Measurements from ENCODE around the gene RTN1. TPM values are rescaled to one million over a fixed set of nuclear protein-coding genes. Genes with fewer than 3 reads are reported as not detected.
A peak's percentile ranks its signal among the peaks of the same experiment; 100 is the strongest.

Gene RTN1
- total RNA-seq, 1 experiment from 2014 or later = 70.2 TPM

DNA sequence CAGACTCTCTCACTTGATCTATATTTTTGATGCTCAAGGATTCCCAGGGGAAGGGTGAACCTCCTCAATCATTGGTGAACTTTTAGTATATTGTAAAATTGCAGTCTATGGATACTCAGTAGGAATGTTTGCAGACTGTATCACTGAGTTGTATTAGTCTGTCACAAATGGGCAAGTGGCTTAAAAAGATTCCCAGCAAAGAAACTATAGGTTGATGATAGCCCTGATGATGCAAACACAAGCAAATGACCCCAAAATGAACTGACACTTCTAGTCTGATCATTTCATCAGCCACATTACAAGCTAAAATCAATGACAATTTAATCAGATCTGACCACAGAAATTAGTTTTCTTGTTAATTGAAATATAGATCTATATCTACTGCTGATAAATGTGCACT lies 59.5 kb downstream of the RTN1 start:
- no peak for DNase-seq (ENCODE audit: extremely low read depth, low read depth)

DNA sequence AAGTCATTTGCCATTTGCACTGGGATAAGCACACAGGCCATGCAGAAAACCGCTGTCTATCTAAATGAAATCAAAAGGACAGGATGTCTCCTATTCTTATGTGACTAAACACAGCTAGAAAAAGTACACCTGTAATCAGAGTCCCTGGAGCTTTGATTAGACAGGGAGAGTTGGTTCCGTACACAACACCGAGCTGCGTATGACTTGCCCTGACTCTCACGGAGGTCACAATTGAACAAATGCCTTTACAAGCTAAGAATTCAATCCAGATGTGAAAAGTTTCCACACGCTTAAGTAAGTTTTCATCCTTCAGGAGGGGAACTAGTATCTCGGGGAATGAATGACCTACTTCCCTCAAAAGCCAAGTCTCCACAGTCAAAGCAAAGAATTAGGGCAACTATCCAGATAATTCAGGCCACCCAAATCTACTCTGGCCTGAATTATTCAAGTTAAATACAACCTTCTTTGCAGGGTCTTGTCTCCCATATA lies 67.5 kb downstream of the RTN1 start:
- no peak for DNase-seq (ENCODE audit: extremely low read depth, low read depth)

DNA sequence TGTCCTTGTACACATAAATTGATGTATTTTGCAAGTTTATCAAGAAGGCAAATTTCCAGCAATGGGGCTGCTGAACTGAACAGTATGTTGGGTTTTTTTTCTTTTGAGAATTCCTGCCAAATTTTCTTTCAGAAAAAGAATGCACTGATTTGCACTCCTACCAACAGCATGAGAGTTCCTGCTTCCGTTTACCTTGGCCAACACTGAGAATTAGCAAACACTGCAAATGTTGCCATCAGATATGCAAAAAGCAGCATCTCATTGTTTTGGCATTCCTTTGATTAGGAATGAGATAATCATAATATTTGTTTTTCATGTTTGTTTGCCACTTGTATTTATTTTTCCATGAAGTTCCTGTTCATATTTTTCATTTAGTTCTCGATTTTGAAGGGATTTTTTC lies 82.4 kb downstream of the RTN1 start:
- DNase-seq (ENCODE audit: extremely low read depth, low read depth) = peak; percentile 83

DNA sequence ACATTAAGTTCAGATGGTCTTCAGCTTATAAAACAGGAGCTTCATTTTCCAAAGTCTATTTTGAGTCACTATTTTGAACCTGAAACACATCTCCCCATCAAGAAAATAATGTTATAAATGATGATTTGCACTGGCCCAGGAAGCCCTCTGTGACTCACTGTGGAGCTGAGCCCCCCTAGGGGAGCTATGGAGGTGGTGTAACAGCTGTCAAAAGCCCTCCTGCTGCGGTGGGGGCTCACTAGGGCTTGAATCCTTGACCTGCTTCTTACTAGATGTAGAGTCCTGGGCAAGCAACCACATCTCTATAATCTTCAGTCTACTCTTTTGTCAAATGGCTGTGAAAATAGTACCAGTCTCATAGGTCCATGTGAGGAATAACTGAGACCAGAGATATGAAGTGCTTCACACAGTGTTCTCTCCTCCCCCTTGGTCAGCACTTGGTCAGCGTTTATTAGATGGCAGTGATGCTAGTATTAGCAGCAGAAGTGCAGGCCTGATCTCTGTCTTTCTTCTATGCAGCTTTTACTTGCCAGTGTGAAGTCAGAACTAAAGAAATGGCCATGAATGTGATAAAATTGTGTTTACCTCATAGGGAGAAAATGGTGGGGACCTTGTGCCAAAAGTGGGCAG lies 83.4 kb downstream of the RTN1 start:
- peak; percentile 84 for DNase-seq (ENCODE audit: extremely low read depth, low read depth)

DNA sequence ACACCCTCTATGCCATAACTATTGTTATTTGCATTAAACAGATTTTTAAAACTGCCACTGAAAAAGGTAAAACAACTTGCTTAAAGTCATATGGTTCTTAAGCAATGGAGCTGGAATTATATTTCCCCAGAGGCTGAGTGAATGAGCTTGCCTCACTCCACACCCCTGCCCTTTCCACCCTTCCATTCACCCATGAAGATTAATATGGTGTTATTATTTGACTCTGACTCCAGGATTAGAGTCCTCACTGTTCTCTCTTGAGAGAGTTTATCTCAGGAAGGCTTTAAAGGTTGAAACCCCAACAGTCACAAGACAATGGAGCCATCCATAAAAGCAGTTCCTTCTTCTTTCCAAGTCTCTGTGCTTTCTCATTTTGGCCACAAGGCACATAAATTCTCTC lies 84.9 kb downstream of the RTN1 start:
- no peak for DNase-seq (ENCODE audit: extremely low read depth, low read depth)

DNA sequence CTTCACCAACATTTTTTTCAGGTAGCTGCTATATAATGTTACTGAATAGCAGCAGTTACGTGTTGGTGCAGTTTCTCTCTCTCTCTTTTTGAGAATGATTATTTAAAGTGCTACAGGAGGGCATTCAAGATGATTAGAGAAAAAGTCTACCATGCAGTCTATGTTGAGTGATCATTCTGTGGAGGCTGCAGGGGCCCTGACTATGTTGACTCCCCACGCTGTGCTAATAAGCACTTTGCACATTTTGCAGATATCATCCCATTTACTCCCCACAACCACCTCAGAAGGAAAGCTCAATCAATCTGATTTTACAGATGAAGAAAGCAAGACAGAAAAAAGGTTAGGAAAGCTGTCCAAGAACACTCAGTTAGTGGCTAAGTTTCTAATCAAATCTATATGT lies 87.8 kb downstream of the RTN1 start:
- no peak for DNase-seq (ENCODE audit: extremely low read depth, low read depth)

DNA sequence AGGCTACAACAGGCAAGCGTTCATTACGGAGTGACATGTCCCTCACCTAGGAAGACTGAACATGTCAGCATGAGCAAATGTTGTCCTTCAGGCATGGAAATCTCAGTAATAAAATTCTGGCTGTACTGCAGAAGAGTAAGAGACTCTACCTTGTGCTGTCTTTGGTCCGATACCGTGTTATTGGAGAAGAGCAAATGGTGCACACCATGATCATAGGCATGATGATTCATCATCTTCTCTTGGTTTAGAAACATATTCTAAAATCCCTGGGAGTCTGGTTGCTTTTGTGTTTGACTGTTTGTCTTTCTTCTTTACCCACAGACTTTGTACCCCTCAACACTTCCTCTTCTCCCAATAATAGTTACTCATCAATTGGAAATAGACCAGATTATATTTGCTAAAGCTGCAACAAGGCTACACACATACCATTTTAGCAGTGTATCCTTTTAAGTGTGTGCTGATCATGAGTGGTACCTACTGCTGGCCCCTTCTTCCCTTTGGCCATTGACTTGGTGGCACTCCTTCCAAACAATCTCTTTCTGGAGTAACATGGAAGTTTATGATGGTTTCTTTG lies 93.5 kb downstream of the RTN1 start:
- DNase-seq (ENCODE audit: extremely low read depth, low read depth) = no peak

DNA sequence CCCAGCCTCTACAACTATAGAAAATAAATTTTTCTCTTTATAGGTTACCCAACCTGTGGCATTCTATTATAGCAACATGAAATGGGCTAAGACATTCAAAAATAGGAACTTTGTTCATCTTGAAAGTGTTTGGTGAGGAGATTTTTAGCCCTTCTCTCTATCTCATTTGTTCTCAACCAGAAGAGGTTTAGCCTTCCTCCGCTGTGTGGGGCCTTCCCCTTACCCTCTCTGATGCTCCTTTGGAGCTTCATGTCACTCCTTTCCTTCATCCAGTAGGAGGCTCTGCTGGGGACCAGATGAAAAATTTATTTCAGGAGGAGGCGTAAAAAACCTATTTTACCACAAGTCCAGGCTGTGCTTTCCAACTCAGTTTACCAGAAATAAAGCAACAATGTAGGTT lies 94.1 kb downstream of the RTN1 start:
- DNase-seq (ENCODE audit: extremely low read depth, low read depth) = no peak

DNA sequence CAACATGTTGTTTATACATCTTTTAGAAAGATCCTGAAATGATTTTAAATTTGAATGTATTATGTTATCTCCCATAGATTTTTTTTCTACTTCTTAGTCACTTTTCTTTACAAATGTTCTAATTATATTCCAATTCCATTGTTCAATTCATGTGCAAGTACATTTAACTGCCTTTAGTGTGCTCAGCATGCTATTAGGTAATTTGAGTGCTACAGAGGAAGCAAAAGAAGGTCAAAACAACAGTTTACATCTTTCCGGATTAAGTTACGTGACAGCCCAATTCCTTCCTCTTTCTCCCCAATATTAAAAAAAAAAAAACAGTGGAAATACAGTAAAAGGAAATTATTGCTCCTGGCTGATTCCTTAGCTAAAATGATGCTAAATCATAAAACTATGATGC lies 98.3 kb downstream of the RTN1 start:
- peak; percentile 56 for DNase-seq (ENCODE audit: extremely low read depth, low read depth)

DNA sequence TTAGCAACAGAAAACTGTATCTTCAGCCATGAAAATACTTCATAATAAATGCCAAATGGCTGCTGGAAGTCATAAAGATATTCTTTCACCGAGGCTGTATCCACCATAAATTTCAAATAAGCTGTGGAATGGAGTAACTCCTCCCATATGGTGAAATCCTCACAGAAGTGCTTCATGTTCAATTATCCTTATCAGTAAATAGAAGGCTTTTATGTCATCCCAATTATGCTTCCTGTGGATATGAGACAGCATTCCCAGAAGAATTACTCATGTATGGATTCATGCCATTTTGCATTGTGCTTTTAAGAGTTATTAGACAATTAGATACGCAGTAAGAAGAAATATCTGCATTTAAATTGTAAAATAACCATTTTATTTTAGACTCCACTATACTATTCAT lies 99.0 kb downstream of the RTN1 start:
- peak; percentile 92 for DNase-seq (ENCODE audit: extremely low read depth, low read depth)

DNA sequence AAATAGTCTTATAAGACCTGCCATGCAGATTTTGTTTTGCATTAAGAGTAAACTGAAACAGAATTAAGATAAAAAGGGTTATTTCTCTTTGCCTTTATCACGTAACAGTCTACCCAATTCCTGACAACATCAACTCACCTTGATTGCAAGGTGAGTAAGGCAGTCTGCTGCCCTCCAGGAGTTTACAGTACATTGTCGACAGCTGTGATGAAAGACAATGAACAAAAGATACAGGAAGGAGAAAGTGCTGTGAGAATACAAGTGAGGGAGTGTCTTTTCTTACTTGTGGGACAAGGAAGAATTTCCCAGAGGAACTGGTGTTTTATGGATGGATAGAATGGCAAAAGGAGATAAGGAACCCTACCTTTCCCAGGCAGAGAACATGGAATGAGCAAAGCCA lies 101.0 kb downstream of the RTN1 start:
- no peak for DNase-seq (ENCODE audit: extremely low read depth, low read depth)

DNA sequence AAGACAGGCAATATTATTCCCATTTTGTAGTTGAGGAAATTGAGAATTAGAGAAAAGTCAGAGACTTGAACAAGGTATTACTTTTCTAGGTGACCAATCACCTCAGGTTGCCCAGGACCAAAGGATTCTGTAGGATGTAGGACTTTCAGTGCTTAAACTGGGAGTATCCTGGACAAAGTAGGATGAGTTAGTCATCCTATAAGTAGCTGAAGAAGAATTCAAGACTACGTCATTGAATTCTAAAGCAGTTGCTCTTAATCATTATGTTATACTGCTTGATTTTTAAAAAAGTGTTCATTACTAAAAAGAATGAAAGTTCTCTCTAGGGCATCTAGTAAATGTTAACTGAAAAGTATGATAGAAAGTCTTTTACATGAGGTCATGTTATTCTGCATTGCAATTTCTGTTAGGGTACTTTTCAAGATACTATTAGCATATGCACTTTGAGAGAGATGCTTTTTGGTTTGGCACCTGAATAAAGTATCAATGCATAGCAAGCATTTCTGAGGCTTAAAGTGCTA lies 101.7 kb downstream of the RTN1 start:
- DNase-seq (ENCODE audit: extremely low read depth, low read depth) = no peak

DNA sequence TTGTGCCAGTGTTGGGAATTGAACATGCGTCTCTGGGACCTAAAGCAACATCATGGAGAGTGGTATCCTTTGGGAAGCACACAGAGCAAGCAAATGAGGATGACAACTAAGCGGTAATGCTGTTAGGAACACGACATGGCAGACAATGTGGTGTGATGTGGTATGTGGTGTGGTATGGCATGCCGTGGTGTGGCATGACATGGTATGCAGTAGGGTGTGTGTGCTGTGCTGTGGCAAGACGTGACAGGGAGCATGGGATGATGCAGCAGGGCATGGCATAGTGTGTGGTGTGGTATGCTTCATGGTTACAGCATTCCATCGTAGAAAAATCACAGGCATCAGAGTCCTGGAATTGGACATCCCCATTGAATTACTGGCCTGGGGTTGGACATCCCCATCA lies 108.7 kb downstream of the RTN1 start:
- no peak for DNase-seq (ENCODE audit: extremely low read depth, low read depth)

DNA sequence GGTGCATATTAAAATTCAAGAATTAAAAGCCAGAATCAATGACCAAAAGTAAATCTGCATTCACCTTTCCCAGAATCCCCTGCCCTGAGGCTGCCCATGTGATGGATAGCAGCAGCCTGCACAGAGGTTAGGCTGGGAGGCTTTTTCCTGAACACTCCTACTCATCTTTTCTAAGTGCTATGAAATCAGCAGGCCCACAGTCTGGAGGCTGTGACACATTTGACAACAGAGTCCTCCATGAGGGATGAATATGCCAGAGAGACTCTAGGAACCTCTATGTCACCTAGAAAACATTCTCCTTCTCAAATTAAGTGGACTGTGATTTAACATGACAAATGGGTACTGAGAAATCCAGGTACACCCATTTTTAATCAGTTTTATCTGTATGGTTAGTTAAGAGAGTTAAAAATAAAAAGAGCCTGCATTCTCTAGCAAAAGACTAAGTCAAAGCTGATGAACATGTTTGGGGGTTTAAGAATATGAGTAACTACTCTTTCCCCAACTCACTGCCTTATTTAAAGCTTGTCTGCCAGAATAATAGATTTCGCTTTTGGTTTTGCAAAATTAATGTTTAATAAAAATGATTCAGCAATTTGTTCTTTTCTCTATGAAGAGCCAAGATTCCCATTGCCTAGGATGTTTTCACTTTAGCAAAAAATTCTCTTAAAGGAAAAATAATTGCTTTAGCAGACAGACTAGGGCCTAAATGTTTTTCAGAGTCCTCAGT lies 115.0 kb downstream of the RTN1 start:
- no peak for DNase-seq (ENCODE audit: extremely low read depth, low read depth)

DNA sequence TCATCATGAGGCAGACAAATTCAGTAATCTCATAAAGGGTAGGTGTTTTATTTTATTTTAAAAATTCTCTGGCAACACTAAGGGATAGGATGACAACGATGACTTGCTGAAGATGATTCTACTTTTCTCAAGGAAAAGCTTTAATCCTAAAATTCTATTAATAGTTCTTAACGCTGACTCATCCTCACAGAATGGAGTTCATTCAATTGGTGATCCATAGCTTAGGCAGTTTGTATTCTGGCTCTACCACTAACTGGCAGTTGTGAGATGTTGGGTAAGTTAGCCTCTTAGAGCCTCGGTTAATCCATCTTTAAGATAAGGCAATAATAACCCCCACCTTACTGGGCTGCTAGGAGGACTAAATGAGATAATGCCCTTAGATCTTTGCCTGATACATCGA lies 116.3 kb downstream of the RTN1 start:
- no peak for DNase-seq (ENCODE audit: extremely low read depth, low read depth)

DNA sequence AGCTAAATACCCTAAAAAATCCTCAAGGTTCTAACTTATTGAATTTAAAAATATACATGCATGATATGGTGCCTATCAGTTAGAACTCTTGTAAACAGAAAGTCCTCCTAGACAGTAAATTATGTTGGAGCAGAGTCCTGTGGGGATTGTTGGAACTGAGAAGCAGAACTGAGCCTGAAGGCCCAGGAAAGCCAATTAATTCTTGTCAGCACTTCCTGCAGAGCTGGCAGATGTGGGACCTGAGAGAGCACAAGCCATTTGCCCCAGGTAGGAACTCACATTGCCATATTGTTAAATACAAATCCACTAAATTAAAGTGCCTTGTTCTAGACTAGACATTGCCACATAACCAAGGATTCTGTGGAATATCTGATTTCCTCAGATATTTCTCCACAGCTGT lies 117.1 kb downstream of the RTN1 start:
- no peak for DNase-seq (ENCODE audit: extremely low read depth, low read depth)

DNA sequence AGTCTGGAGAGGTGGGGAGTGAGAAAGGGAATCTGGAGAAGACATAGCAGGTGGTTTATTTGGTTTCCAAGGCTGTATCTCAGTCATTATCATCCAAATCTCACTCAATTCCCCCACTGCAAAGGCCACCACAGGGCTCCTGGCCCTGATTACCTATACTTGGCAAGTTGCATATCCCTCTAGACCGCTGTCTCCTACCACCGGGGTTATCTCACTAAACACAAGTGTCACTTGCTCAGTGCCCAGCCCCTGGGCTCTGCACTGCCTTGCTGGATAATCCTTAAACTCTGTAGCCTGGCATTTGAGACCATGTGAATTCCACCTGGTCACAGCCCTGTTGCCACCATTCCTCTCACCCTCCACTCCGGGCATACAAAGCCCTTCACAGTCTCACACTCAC lies 119.0 kb downstream of the RTN1 start:
- DNase-seq (ENCODE audit: extremely low read depth, low read depth) = no peak

DNA sequence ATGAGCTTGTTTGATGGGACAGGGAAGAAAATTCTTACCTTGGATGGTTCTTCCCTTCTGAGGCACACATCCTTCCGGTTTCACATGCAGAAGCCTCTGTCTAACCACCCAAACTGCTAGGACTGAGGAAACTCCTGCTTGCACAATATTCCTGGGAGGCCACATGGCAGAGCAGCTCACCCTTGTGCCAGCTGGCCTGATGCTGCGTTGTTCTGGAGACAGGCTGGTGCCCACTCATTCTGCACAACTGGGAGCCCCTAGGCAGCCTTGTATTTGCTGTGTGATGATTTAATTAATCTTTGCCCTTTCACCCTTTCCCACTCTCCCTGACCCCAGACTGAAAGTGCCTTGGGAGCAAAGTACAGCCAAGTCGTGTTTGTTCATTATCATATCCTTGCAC lies 130.8 kb downstream of the RTN1 start:
- DNase-seq (ENCODE audit: extremely low read depth, low read depth) = no peak

DNA sequence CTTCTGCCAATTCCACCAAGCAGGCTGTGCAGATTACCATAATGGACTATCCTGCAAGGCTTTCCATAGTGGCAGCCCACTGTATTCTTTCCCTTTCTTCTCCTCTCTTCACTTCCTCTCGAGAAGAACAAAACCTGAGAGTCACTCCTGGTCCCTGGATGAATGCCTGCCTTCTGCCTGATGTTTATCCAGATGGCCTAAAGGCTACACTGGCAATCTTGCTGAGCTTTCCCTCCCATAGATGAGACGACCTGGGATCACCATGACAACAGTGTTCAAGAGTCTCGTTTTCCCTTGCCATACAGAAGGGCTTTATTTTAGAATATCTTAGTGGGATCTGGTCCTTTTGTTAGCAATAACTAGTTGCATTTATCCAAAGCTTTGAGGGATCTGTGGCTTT lies 142.3 kb downstream of the RTN1 start:
- no peak for DNase-seq (ENCODE audit: extremely low read depth, low read depth)

DNA sequence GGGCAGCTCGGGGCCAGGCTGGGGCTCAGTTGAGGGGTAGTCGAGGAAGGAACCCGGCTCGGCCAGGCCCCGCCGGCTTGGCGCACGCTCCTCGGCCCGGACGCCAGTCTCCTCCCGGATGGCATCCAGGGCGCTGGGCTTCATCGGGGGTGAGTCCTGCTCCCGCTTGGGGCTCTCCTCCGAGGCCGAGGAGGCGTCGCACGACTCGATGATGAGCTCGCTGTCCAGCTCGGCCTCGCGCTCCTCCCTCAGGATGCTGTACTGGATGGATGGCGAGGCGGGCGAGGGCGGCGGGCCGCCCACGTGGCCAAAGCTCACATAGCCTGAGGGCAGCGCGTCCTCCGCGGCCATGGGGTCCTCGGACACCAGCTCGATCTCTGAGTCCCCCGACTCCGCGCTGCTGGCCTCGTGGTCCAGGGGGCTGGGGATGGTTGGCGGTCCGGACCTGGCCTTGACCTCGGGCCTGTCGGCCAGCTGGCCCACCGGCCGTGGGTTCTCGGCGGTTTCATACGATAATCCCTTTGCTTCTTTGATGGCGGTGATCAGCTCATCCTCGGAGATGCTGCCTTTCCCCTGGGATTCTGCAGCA lies 143.4 kb downstream of the RTN1 start:
- no peak for DNase-seq (ENCODE audit: extremely low read depth, low read depth)

DNA sequence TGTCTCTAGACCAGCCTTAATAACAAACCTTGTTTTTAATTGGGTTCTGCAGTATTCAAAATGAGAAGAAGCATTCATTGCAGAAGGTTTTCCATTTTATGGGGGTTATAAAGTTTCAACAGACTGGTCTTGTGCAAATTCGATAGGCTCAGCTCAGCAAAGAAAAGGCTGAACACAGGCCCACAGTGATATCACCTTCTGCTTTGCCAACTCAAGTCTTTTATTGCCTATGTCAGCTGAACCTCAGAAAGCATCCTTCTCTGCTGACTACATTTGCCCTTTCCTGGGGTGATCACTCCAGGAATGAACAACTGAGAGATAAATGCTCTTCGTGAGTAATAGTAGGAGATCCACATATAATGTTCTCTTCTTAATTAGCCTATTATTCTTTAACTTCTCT lies 159.5 kb downstream of the RTN1 start:
- DNase-seq (ENCODE audit: extremely low read depth, low read depth) = no peak

Measured in NCI-H460 (cell line).